ENCODE results near the gene NDUFAF3. TPM values are rescaled to one million over a fixed set of nuclear protein-coding genes. Genes with fewer than 3 reads are reported as not detected.

NDUFAF3 gene
- total and polyA plus RNA-seq, 2 donors (not counting 3 experiments of a cell fraction or from before 2014, with no cell fraction given), result 91.1 to 91.4 TPM

DNA sequence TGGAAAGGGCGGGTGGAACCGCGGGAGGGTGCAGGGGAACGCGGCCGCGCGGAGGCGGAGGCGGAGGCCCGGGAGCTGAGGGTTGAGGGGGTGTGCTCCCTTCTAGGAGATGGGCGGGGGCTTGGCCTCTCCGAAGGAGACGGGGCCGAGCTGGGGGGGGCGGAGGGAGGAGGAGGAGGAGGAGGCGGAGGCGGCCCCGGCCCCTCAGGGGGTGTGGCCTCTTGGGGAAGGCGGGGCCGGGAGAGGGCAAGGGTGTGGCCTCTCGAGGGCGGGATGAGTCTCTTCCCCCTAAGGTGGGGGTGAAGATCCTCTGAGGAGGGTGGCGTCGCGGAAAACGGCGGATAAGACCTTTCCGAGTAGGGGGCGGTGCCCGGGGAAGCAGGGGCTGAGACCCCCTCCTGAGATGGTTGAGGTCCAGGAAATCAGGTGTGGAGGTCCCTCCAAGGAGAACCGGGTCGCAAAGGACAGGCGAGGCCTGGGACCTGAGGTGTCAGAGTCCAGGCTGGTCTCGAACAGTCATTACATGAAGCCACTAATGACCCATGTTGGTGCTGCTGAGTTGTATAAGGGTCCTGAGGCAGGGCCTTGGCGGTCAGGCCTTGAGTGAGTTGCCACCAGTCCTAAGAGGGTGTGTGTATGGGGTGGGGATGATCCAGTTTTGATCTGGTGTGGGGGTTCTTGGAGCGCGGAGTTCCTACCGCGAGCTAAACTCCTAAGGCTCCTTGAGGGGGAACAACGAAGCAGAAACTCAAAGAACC lies 14.0 kb upstream of the NDUFAF3 start:
- Histone ChIP-seq H3K79me2 (ENCODE audit: control insufficient read depth, insufficient read depth, low read length) (peaks cover 35% of the 10 kb centered on the region), H3K9me3 (replicated peaks; ENCODE audit: control insufficient read depth, insufficient read depth, low read length) (no peaks in the 10 kb centered on the region), H3K9ac (replicated peaks; ENCODE audit: extremely low read depth, insufficient read depth, low read length) (peak overlapping the region; percentile 96), H2AFZ (ENCODE audit: low read depth, low read length) (peak overlapping the region; percentile 0), H3K27ac (ENCODE audit: insufficient read depth, low read depth, low read length) (peak overlapping the region; percentile 57), H3K4me1 (ENCODE audit: control insufficient read depth, extremely low read depth, insufficient read depth, low read length) (peaks cover 15% of the 10 kb centered on the region), H3K4me2 (ENCODE audit: insufficient read depth, low read length) (peak overlapping the region; percentile 70), H4K20me1 (replicated peaks; ENCODE audit: control insufficient read depth, extremely low read depth, insufficient read depth, low read length) (no peaks in the 10 kb centered on the region), H3K4me3 (replicated peaks in 1 of 3; ENCODE audit: insufficient read depth in 1 of 3, low read depth in 1 of 3, low read length in 3 of 3) (peak overlapping the region; percentile 39 to 93 (median 46)), H3K27me3 (ENCODE audit: control insufficient read depth in 2 of 2, insufficient read depth in 2 of 2, low read length in 2 of 2) (no peaks in the 10 kb centered on the region), H3K9me1 (replicated peaks; ENCODE audit: control insufficient read depth, extremely low read depth, insufficient read depth, low read length) (no peaks in the 10 kb centered on the region), H3K36me3 (ENCODE audit: control insufficient read depth in 2 of 2, extremely low read depth in 1 of 2, insufficient read depth in 2 of 2, low read length in 2 of 2) (peaks cover 0 to 16% of the 10 kb centered on the region in 2 experiments)
- CTCF ChIA-PET, result interaction anchor here (0.9 to 12.8 kb wide), 8 partner anchors 8 to 441 kb away, joined by 4 to 254 read pairs (median 9); partner anchors contain the start of genes DALRD3, IMPDH2, NDUFAF3 and P4HTM
- BruUV-seq (replicated peaks), result no TSS peak
- TF ChIP-seq, protein P1, sequence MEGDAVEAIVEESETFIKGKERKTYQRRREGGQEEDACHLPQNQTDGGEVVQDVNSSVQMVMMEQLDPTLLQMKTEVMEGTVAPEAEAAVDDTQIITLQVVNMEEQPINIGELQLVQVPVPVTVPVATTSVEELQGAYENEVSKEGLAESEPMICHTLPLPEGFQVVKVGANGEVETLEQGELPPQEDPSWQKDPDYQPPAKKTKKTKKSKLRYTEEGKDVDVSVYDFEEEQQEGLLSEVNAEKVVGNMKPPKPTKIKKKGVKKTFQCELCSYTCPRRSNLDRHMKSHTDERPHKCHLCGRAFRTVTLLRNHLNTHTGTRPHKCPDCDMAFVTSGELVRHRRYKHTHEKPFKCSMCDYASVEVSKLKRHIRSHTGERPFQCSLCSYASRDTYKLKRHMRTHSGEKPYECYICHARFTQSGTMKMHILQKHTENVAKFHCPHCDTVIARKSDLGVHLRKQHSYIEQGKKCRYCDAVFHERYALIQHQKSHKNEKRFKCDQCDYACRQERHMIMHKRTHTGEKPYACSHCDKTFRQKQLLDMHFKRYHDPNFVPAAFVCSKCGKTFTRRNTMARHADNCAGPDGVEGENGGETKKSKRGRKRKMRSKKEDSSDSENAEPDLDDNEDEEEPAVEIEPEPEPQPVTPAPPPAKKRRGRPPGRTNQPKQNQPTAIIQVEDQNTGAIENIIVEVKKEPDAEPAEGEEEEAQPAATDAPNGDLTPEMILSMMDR (IDR thresholded peaks at IDR 0.05; ENCODE audit: extremely low read depth in 1 of 2, insufficient read depth in 1 of 2, low read depth in 1 of 2, low read length in 2 of 2), result no peak
- TF ChIP-seq POLR2AphosphoS5 (IDR thresholded peaks at IDR 0.05; ENCODE audit: insufficient read depth, low read depth, low read length) (peak; percentile 1), POLR2A (IDR thresholded peaks at IDR 0.05; ENCODE audit: low read depth, low read length) (no peak), GATA2 (IDR thresholded peaks at IDR 0.05; ENCODE audit: insufficient read depth, insufficient read length, low read depth, low read length) (no peak)
- intact Hi-C loops (cut with micrococcal nuclease) (loop anchor here (1.0 kb wide), 3 partner anchors 13 to 21 kb away; partner anchors contain the start of gene IMPDH2), dilution Hi-C loops (cut with MboI; ENCODE audit: extremely low pct_ligation_motif_present, low sequenced_read_pairs) (no loop called here)
- DNase-seq (ENCODE audit: low read depth, low spot score) (peak; percentile 75), FAIRE-seq (no peak)
- POLR2A ChIA-PET, result interaction anchor here (1.4 to 3.7 kb wide), 6 partner anchors 9 to 21 kb away, joined by 8 to 40 read pairs (median 13); partner anchors contain the start of genes DALRD3, IMPDH2, NDUFAF3 and P4HTM
